Right atrium auricular region (tissue), 2 donors: Measurements from ENCODE around the gene EIF3I. TPM values are rescaled to one million over a fixed set of nuclear protein-coding genes. Genes with fewer than 3 reads are reported as not detected.

ENCODE experiments used
- DNase-seq: peaks from one replicate; pipeline ENCODE4 v3.0.0-alpha.2; 2019; ENCODE audit warnings: low spot score
- H3K27ac ChIP-seq, 2 donors: fragments of 200-600 bp; sonication (generic); 1 replicate in 1 of 2; 2 replicates in 1 of 2; pipeline ENCODE4 v1.5.1; 2016 to 2019
- H3K27me3 ChIP-seq, 2 donors: fragments of 200-600 bp; sonication (generic); one replicate each; pipeline versions ENCODE4 v1.5.1 to v1.6.0; 2017 to 2019
- H3K36me3 ChIP-seq: fragments of 200-600 bp; sonication (generic); one replicate; pipeline ENCODE4 v1.5.1; 2016
- H3K4me1 ChIP-seq, 2 donors: fragments of 200-600 bp; sonication (generic); one replicate each; pipeline versions ENCODE4 v1.5.1 to v1.6.0; 2017 to 2019
- H3K4me3 ChIP-seq, 2 donors: fragments of 200-600 bp; sonication (generic); 1 replicate in 1 of 2; 2 replicates in 1 of 2; pipeline ENCODE4 v1.5.1; 2017 to 2019; ENCODE audit warnings: mild to moderate bottlenecking in 1 of 2, moderate library complexity in 1 of 2
- H3K9me3 ChIP-seq, 2 donors: fragments of 200-600 bp; sonication (generic); one replicate each; pipeline ENCODE4 v1.5.1; 2019
- CTCF ChIP-seq, 2 donors: fragments of 200-600 bp; sonication (generic); IDR thresholded peaks; one replicate each; pipeline ENCODE4 v1.5.1; 2019; ENCODE audit warnings: antibody characterized with exemption in 2 of 2
- total RNA-seq, 2 donors: library from RNA; depleted of rRNA; stranded (reverse); fragments of >200 nt; gene quantifications; one replicate each; pipeline ENCODE4 v1.1.0, GENCODE V29; 2016

Gene EIF3I
- total RNA-seq, 2 donors from 2014 or later = 123 to 131 TPM

- H3K27me3 ChIP-seq = no peaks in the 10 kb centered on the region
- peaks cover 0 to 32% of the 10 kb centered on the region in 2 donors for H3K4me1 ChIP-seq
- no peak overlapping the region for H3K4me3 ChIP-seq
- no peaks in the 10 kb centered on the region for H3K9me3 ChIP-seq
- H3K36me3 ChIP-seq = peaks cover 82% of the 10 kb centered on the region
- no peak for TF ChIP-seq CTCF (IDR thresholded peaks at IDR 0.05)
- no peak overlapping the region for H3K27ac ChIP-seq
- no peak for DNase-seq
These were observed 36.1 kb upstream of the EIF3I start for GRCh38 chr1:32186077-32186476.

GRCh38 chr1:32186491-32186890 is 35.7 kb upstream of the EIF3I start:
- peaks cover 84% of the 10 kb centered on the region for H3K36me3 ChIP-seq
- H3K9me3 ChIP-seq = no peaks in the 10 kb centered on the region
- no peak for TF ChIP-seq CTCF (IDR thresholded peaks at IDR 0.05)
- H3K27me3 ChIP-seq = no peaks in the 10 kb centered on the region
- H3K4me3 ChIP-seq = no peak overlapping the region
- no peak overlapping the region for H3K27ac ChIP-seq
- no peak for DNase-seq
- H3K4me1 ChIP-seq = peaks cover 0 to 28% of the 10 kb centered on the region in 2 donors

- H3K36me3 ChIP-seq = peaks cover 85% of the 10 kb centered on the region
- H3K27ac ChIP-seq = no peak overlapping the region
- no peak for TF ChIP-seq CTCF (IDR thresholded peaks at IDR 0.05)
- H3K27me3 ChIP-seq = no peaks in the 10 kb centered on the region
- peaks cover 0 to 19% of the 10 kb centered on the region in 2 donors for H3K4me1 ChIP-seq
- no peaks in the 10 kb centered on the region for H3K9me3 ChIP-seq
- no peak overlapping the region for H3K4me3 ChIP-seq
- DNase-seq = no peak
These were observed 34.4 kb upstream of the EIF3I start for GRCh38 chr1:32187850-32188249.

- DNase-seq = no peak
- H3K9me3 ChIP-seq = no peaks in the 10 kb centered on the region
- no peak overlapping the region for H3K27ac ChIP-seq
- peaks cover 0 to 3% of the 10 kb centered on the region in 2 donors for H3K4me1 ChIP-seq
- H3K36me3 ChIP-seq = peaks cover 97% of the 10 kb centered on the region
- H3K4me3 ChIP-seq = no peak overlapping the region
- no peaks in the 10 kb centered on the region for H3K27me3 ChIP-seq
- no peak for TF ChIP-seq CTCF (IDR thresholded peaks at IDR 0.05)
These were observed 29.8 kb upstream of the EIF3I start for GRCh38 chr1:32192220-32192948.

GRCh38 chr1:32194984-32195383 is 27.2 kb upstream of the EIF3I start:
- no peak for DNase-seq
- no peak for TF ChIP-seq CTCF (IDR thresholded peaks at IDR 0.05)
- H3K27ac ChIP-seq = no peak overlapping the region
- H3K4me1 ChIP-seq = peaks cover 0 to 18% of the 10 kb centered on the region in 2 donors
- peaks cover 76% of the 10 kb centered on the region for H3K36me3 ChIP-seq
- H3K9me3 ChIP-seq = no peaks in the 10 kb centered on the region
- H3K4me3 ChIP-seq = no peak overlapping the region
- no peaks in the 10 kb centered on the region for H3K27me3 ChIP-seq

- H3K4me3 ChIP-seq = no peak overlapping the region
- TF ChIP-seq CTCF (IDR thresholded peaks at IDR 0.05) = no peak
- no peak overlapping the region for H3K27ac ChIP-seq
- no peaks in the 10 kb centered on the region for H3K9me3 ChIP-seq
- peaks cover 0 to 23% of the 10 kb centered on the region in 2 donors for H3K4me1 ChIP-seq
- H3K36me3 ChIP-seq = peaks cover 70% of the 10 kb centered on the region
- H3K27me3 ChIP-seq = no peaks in the 10 kb centered on the region
- no peak for DNase-seq
These were observed 26.7 kb upstream of the EIF3I start for GRCh38 chr1:32195531-32195930.
